Endothelial cell of umbilical vein (primary cell): ENCODE results near the gene PDGFA. TPM values are rescaled to one million over a fixed set of nuclear protein-coding genes. Genes with fewer than 3 reads are reported as not detected.

Experiments
- BruUV-seq: library from RNA; stranded (reverse); fragments of 400-500 nt; replicated peaks from 2 replicates; lab custom pipeline; 2021; lab: Mats Ljungman, UMichigan
- CTCF ChIA-PET: fragments of 300-600, 350-600 bp; sonication (Branson Sonifier 250); formaldehyde crosslinking; loops from one replicate; lab custom pipeline; 2021; ENCODE audit warnings: antibody characterized with exemption, inconsistent platforms; lab: Charles Lee
- POLR2A ChIA-PET: fragments of 300-600, 350-600 bp; sonication (Branson Sonifier 250); formaldehyde crosslinking; loops from one replicate; lab custom pipeline; 2021; ENCODE audit warnings: antibody characterized with exemption, inconsistent platforms; lab: Charles Lee
- DNase-seq: peaks from one replicate; pipeline ENCODE4 v3.0.0-alpha.2; 2011; ENCODE audit warnings: low read depth, low spot score
- FAIRE-seq: peaks from 2 replicates; lab custom pipeline; 2011; peaks lifted over from hg19 to GRCh38; lab: Jason Lieb, UNC
- H2AFZ ChIP-seq: 2 replicates; pipeline ENCODE4 v1.6.0; 2012; ENCODE audit warnings: low read depth, low read length, control low read depth, inconsistent platforms
- H3K27ac ChIP-seq: 2 replicates; pipeline ENCODE4 v1.5.1; 2011; ENCODE audit warnings: low read depth, mild to moderate bottlenecking, control low read depth, low read length, moderate library complexity; ENCODE audit not compliant: insufficient read depth
- H3K27me3 ChIP-seq, 2 experiments: 2 replicates each; pipeline versions ENCODE4 v1.6.0 to v1.6.1; 2011; ENCODE audit warnings: low read length in 2 of 2, mixed read lengths in 1 of 2; ENCODE audit not compliant: control insufficient read depth in 2 of 2, insufficient read depth in 2 of 2
- H3K36me3 ChIP-seq, 2 experiments: 2 replicates in 1 of 2; 3 replicates in 1 of 2; pipeline ENCODE4 v1.5.1; 2011; ENCODE audit warnings: low read length in 2 of 2, mild to moderate bottlenecking in 1 of 2, moderate library complexity in 1 of 2; ENCODE audit not compliant: control insufficient read depth in 2 of 2, insufficient read depth in 2 of 2; ENCODE audit errors: extremely low read depth in 1 of 2
- H3K4me1 ChIP-seq: 3 replicates; pipeline ENCODE4 v1.5.1; 2011; ENCODE audit warnings: mild to moderate bottlenecking, low read length; ENCODE audit not compliant: control insufficient read depth, insufficient read depth; ENCODE audit errors: extremely low read depth
- H3K4me2 ChIP-seq: 2 replicates; pipeline ENCODE4 v1.6.1; 2011; ENCODE audit warnings: low read length, control low read depth, mixed read lengths; ENCODE audit not compliant: insufficient read depth
- H3K4me3 ChIP-seq, 3 experiments: fragments of 200-600 bp in 1 of 3; sonication (generic), shearing (Covaris generic) in 1 of 3; replicated peaks in 1 of 3; 2 replicates each; pipeline ENCODE4 v1.5.1; 2011 to 2016; ENCODE audit warnings: control low read depth in 3 of 3, low read length in 3 of 3, mild to moderate bottlenecking in 2 of 3, inconsistent platforms in 1 of 3, low read depth in 1 of 3, moderate library complexity in 1 of 3; ENCODE audit not compliant: insufficient read depth in 1 of 3
- H3K79me2 ChIP-seq: 2 replicates; pipeline ENCODE4 v1.6.0; 2012; ENCODE audit warnings: low read length, inconsistent platforms; ENCODE audit not compliant: control insufficient read depth, insufficient read depth
- H3K9ac ChIP-seq: replicated peaks from 2 replicates; pipeline ENCODE3; 2011; ENCODE audit warnings: low read length, control low read depth; ENCODE audit not compliant: insufficient read depth; ENCODE audit errors: extremely low read depth
- H3K9me1 ChIP-seq: replicated peaks from 3 replicates; pipeline ENCODE4 v1.6.0; 2011; ENCODE audit warnings: mild to moderate bottlenecking, low read length; ENCODE audit not compliant: control insufficient read depth, insufficient read depth; ENCODE audit errors: extremely low read depth
- H3K9me3 ChIP-seq: replicated peaks from 2 replicates; pipeline ENCODE4 v1.5.1; 2012; ENCODE audit warnings: low read length, inconsistent platforms; ENCODE audit not compliant: control insufficient read depth, insufficient read depth
- H4K20me1 ChIP-seq: replicated peaks from 2 replicates; pipeline ENCODE3; 2011; ENCODE audit warnings: mild to moderate bottlenecking, low read length; ENCODE audit not compliant: control insufficient read depth, insufficient read depth; ENCODE audit errors: extremely low read depth
- CTCF ChIP-seq, 2 donors: IDR thresholded peaks; 1 replicate in 1 of 2; 2 replicates in 1 of 2; pipeline ENCODE4 v1.5.1; 2011; ENCODE audit warnings: low read length in 2 of 2, mild to moderate bottlenecking in 2 of 2, moderate library complexity in 2 of 2, control low read depth in 1 of 2, inconsistent platforms in 1 of 2, low read depth in 1 of 2; ENCODE audit not compliant: insufficient read depth in 1 of 2; ENCODE audit errors: extremely low read depth in 1 of 2
- EZH2 ChIP-seq: IDR thresholded peaks from 2 replicates; pipeline ENCODE4 v1.6.1; 2012; ENCODE audit warnings: borderline replicate concordance, low read depth, mild to moderate bottlenecking, moderate library complexity, low read length, inconsistent platforms; ENCODE audit not compliant: severe bottlenecking
- FOS ChIP-seq: IDR thresholded peaks from 2 replicates; pipeline ENCODE4 v1.6.1; 2011; ENCODE audit warnings: mild to moderate bottlenecking, low read length, moderate library complexity, borderline replicate concordance; ENCODE audit not compliant: insufficient read depth
- GATA2 ChIP-seq: IDR thresholded peaks from 2 replicates; pipeline ENCODE4 v1.7.0; 2011; ENCODE audit warnings: low read depth, mild to moderate bottlenecking, moderate library complexity, mixed read lengths, low read length; ENCODE audit not compliant: insufficient read length, insufficient read depth
- JUN ChIP-seq: IDR thresholded peaks from 2 replicates; pipeline ENCODE4 v1.6.1; 2011; ENCODE audit warnings: borderline replicate concordance, low read depth; ENCODE audit not compliant: insufficient read length, insufficient read depth
- MYC ChIP-seq: IDR thresholded peaks from one replicate; pipeline ENCODE4 v1.6.1; 2011; ENCODE audit warnings: mild to moderate bottlenecking, low read depth, low read length
- POLR2A ChIP-seq: IDR thresholded peaks from 2 replicates; pipeline ENCODE4 v1.6.1; 2012; ENCODE audit warnings: low read depth, mild to moderate bottlenecking, control low read depth, low read length
- POLR2AphosphoS5 ChIP-seq: IDR thresholded peaks from 2 replicates; pipeline ENCODE4 v1.6.1; 2012; ENCODE audit warnings: low read depth, mild to moderate bottlenecking, control low read depth, low read length, moderate library complexity; ENCODE audit not compliant: insufficient read depth
- dilution Hi-C: fragments of 300-500 bp; cut with MboI; formaldehyde crosslinking; loops from one replicate; pipeline ENCODE4 v1.15.0; 2019; ENCODE audit warnings: low sequenced_read_pairs; ENCODE audit not compliant: extremely low pct_ligation_motif_present
- intact Hi-C: fragments of 100-400 bp; cut with micrococcal nuclease; formaldehyde crosslinking; loops from one replicate; pipeline ENCODE4 v1.10.0; 2022
- polyA plus RNA-seq, 4 experiments: library from polyadenylated mRNA; depleted of rRNA in 3 of 4; stranded (reverse) in 3 of 4; unstranded in 1 of 4; fragments of >200 nt; gene quantifications; 2 replicates each; pipeline versions ENCODE4 v1.2.1 to v1.2.3, GENCODE V29; 2011 to 2012; ENCODE audit warnings: missing spikeins in 1 of 4
- total RNA-seq: library from RNA; stranded (reverse); gene quantifications from 2 replicates; pipeline ENCODE4 v1.2.3, GENCODE V29; 2021
- TF ChIP-seq, protein P1 (sequence below): IDR thresholded peaks from 2 replicates; pipeline ENCODE4 v1.6.1; 2011; ENCODE audit not compliant: insufficient read depth, insufficient read length

Gene PDGFA
- total and polyA plus RNA-seq, 2 donors (not counting 3 experiments of a cell fraction or from before 2014, with no cell fraction given): 17.4 to 62.4 TPM

DNA sequence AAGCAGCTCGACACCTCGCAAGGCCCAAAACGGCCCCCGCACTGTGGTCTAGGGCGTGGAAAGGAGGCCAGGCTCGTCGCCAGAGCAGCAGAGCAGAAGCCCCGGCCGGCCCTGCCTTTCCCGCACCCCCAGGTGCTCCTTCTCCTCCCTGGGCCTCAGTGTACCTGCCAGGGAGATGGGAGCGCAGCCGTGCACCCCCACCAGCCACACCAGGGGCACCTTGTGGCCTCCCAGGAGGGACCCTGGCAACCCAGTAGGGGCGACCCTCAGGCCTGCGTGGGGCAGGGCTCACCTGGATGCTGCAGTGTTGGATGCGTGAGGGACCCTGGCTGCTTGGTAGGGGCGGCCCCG, 9.5 kb downstream of the PDGFA start:
- no peak overlapping the region for H2AFZ ChIP-seq

More for the DNA sequence above, 9.5 kb downstream of the PDGFA start:
- Histone ChIP-seq H3K4me3 (no peak overlapping the region), H3K4me1 (peaks cover 22% of the 10 kb centered on the region), H3K36me3 (peaks cover 5 to 7% of the 10 kb centered on the region in 2 experiments), H3K9me1 (no peaks in the 10 kb centered on the region), H3K27me3 (no peaks in the 10 kb centered on the region), H3K79me2 (peaks cover 55% of the 10 kb centered on the region), H3K27ac (no peak overlapping the region), H3K4me2 (no peak overlapping the region), H3K9me3 (no peaks in the 10 kb centered on the region), H3K9ac (no peak overlapping the region), H4K20me1 (no peaks in the 10 kb centered on the region)
- intact Hi-C loops (no loop called here), dilution Hi-C loops (no loop called here)
- CTCF ChIA-PET: no interaction called here
- BruUV-seq: no TSS peak
- TF ChIP-seq CTCF (IDR thresholded peaks at IDR 0.05; ENCODE audit: extremely low read depth in 1 of 2, insufficient read depth in 1 of 2, low read depth in 1 of 2, low read length in 2 of 2) (no peak), POLR2AphosphoS5 (no peak), EZH2 (no peak), POLR2A (no peak), FOS (no peak), JUN (no peak), MYC (no peak), GATA2 (no peak)
- TF ChIP-seq, protein P1, sequence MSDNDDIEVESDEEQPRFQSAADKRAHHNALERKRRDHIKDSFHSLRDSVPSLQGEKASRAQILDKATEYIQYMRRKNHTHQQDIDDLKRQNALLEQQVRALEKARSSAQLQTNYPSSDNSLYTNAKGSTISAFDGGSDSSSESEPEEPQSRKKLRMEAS: no peak
- FAIRE-seq: no peak
- POLR2A ChIA-PET: no interaction called here
- no peak for DNase-seq
